ENCODE data around the gene PPIF.

Gene PPIF

DNA sequence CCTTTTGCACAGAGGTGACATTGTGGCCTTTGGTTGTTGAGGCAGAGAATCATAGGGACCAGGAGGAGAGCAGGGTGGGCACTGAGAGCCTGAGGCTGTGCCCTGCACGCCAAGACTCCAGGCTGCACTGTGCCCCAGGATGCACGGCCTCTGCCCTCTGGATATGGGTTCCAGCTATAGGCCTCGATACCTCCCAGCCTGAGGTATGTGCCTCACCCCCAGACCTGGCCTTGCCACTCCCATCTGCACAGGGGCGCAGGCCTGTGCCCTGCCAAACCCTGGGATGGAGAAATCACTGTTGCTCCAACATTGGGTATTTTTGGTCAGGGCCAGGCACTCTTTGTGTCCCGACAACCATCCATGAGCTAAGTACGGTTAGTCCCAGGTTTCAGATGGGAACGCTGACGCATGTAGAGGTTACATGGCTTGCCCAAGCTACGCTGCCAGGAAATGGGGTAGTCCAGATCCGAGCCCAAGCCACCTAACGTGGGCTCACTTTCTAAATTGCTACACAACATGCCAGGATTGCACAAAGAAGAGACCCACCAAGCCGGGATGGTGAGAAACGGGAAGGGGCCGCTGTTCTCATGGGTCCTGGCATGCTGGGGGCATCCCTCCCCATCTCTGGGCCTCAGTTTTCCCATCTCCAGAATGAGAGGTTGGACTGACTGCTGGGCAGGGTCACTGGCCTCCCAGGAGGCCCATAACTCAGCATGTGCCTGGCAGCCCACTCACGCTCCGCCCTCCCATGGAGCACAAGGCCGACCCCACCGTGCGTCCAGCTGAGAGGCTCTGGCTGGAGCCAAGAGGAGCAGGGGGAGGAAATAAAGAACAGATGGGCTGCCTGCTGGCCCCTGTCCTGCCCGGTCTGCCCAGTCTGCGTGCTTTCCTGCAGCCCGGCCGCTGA, 54.0 kb downstream of the PPIF start:
- peak; percentile 94 for DNase-seq (ENCODE audit: low read depth, low spot score)

DNA sequence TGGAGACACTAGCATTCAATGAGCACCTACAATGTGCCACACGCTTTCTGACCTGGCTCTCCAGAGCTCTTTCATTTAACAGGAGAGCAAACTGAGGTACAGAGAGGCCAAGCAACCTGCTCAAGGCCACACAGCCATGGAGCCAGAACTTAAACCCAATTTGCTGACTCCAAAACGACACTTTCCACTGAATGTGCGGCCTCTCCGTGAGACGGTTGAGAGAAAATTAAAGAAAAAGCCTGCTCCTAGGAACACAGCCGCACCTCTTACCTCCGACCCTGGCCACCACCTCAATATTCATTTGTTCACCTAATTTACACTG, 55.3 kb downstream of the PPIF start:
- no peak for DNase-seq (ENCODE audit: low read depth, low spot score)

DNA sequence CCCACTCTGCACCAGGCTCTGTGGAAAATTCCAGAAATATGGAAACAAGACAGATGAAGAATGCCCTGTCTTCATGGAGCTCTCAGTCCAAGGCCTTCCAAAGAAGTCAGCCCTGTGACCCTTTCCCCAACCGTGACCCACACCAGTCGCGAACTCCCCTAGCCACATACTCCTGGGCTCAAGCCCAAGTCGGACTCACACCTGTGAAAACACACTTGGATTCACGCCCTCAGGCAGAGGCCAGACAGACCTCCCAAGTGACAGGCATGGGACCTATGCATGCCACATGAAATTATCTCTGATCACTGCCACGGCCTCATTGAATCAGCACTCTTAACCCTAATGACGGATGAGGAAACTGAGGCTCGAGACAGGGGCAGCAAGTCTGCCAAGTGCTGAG, 55.7 kb downstream of the PPIF start:
- no peak for DNase-seq (ENCODE audit: low read depth, low spot score)

DNA sequence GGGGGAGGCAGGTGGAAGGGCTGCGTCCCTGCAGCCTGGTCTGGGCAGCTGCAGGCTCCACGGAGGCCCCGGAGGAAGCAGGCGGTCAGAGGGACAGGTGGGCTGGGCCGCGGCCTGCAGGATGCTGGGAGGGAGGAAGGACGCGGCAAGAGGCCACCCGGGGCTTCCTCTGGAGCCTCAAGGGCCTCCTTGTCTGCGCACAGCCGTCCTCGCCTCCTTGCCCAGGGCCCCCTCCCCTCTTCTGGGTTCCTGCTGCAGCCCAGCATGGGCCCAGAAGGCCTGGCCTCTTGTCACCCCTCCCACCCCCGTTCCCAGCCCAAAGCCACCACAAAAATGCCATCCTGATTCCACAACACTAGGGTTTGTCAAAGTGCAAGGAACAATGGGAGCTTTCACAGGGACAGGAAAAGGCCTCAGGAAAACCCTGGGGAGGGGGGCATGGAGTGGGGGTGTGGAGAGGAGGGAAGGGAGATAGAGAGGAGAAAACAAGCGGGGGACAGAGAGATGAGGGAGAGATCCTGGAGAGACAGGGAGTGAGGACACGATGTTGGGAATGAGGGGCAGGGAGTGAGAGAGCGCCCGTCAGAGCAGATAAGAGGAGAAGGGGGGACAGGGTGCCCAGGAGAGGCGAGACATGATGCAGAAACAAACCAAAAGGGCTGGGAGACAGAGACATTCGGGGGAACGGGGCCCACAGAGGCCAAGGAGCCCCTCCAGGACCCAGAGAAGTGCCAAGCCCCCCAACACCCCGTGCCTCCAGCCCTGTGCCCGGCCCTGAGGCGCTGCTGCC, 56.4 kb downstream of the PPIF start:
- no peak for DNase-seq (ENCODE audit: low read depth, low spot score)

DNA sequence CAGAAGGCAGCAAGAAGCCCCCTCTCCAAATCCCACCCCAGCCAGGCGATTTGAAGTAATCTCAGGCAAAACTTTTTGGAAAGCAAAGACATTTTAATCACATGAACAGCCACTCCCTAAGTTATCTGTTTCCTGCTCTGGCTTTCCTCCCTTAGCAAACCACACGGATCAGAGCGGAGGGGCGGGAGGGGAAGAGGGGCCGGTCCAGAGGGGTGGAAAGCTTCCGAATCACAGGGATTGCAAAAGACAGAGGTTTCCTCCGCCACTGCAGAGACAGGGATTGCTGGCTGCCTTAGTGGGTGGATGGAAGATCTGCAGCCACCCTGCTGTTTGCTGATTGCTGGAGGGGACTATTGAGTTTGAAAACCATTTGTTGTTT, 57.0 kb downstream of the PPIF start:
- DNase-seq (ENCODE audit: low read depth, low spot score): no peak

DNA sequence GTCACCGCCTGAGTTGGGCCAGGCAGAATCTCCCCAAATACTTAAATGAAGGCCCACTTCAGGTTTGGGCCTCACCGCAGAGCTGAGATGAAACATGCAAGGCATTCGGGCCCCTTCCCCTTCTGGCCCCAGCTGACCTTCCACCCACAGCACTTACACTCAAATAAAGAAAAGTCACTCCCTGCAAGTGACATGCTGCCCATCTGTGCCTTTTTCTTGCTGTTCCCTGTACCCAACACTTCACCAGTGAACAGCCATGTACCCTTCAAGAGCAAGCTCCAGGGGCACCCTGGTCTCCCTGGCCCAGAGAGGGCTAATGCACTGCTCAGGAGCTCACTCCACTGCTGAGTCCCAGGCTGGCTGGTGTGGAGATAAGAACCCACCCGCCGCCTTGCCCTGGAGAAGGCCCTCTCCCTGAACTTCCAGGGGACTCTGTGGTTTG, 57.4 kb downstream of the PPIF start:
- DNase-seq (ENCODE audit: low read depth, low spot score): no peak

All from brain pericyte (primary cell).